ENCODE measurements around the gene WASHC2A.
"Not testable (repeated sequence)": the region's sequence is repeated elsewhere in the genome, so short reads cannot be mapped to it uniquely, and the experiment has no call there.

DNA sequence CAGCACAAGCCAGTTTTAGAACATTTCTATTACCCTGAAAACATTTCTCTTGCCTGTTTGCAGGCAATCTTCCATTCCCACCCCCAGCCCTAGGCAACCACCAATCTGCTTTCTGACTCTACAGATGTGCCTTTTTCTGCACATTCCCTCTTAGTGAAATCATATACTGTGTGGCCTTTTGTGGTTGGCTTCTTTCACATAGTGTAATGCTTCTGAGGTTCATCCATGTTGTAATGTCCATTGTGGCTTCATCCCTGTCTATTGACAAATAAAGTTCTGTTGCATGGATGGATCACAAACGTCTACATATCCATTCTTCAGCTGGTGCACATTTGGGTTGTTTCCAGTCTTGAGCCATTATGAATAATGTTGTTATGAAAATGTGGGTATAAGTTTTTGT is 77.8 kb downstream of the WASHC2A start:
- TF ChIP-seq, protein P1, sequence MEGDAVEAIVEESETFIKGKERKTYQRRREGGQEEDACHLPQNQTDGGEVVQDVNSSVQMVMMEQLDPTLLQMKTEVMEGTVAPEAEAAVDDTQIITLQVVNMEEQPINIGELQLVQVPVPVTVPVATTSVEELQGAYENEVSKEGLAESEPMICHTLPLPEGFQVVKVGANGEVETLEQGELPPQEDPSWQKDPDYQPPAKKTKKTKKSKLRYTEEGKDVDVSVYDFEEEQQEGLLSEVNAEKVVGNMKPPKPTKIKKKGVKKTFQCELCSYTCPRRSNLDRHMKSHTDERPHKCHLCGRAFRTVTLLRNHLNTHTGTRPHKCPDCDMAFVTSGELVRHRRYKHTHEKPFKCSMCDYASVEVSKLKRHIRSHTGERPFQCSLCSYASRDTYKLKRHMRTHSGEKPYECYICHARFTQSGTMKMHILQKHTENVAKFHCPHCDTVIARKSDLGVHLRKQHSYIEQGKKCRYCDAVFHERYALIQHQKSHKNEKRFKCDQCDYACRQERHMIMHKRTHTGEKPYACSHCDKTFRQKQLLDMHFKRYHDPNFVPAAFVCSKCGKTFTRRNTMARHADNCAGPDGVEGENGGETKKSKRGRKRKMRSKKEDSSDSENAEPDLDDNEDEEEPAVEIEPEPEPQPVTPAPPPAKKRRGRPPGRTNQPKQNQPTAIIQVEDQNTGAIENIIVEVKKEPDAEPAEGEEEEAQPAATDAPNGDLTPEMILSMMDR (IDR thresholded peaks at IDR 0.05), result not testable (repeated sequence)
- TF ChIP-seq POLR2A, POLR2AphosphoS5, EP300 (IDR thresholded peaks at IDR 0.05): not testable (repeated sequence)

All from upper lobe of left lung (tissue), 4 donors.